ENCODE measurements around the gene KIF13A.
"Not testable (repeated sequence)": the region's sequence is repeated elsewhere in the genome, so short reads cannot be mapped to it uniquely, and the experiment has no call there.

KIF13A gene

GRCh38 chr6:17897681-17898080 is 89.8 kb downstream of the KIF13A start:
- no peak for TF ChIP-seq CTCF (IDR thresholded peaks at IDR 0.05; ENCODE audit: low read depth, low read length, missing control alignments)
- H3K4me3 ChIP-seq (ENCODE audit: low read depth, low read length), result no peak overlapping the region
- DNase-seq (ENCODE audit: low read depth), result no peak
- in situ Hi-C loops (cut with HindIII; ENCODE audit: low sequenced_read_pairs), result no loop called here

GRCh38 chr6:17894905-17895304 is 92.5 kb downstream of the KIF13A start:
- no peak overlapping the region for H3K4me3 ChIP-seq (ENCODE audit: low read depth, low read length)
- in situ Hi-C loops (cut with HindIII; ENCODE audit: low sequenced_read_pairs), result no loop called here
- no peak for TF ChIP-seq CTCF (IDR thresholded peaks at IDR 0.05; ENCODE audit: low read depth, low read length, missing control alignments)
- DNase-seq (ENCODE audit: low read depth), result no peak

DNA sequence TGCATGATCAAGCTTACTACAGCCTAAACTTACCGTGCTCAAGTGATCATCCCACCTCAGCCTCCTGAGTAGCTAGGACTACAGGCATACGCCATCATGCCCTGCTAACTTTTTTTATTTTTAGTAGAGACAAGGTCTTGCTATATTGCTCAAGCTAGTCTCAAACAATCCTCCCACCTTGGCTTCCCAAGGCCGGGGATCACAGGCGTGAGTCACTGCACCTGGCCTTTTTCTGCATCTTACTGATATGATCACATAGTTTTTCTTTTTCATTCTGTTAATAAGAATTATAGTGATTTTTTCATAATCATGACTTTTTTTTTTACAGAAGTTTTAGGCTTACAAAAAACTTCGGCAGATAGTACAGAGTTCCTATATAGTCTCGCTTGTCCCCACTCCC is 93.2 kb downstream of the KIF13A start:
- TF ChIP-seq CTCF (IDR thresholded peaks at IDR 0.05; ENCODE audit: low read depth, low read length, missing control alignments), result no peak
- no peak overlapping the region for H3K4me3 ChIP-seq (ENCODE audit: low read depth, low read length)
- in situ Hi-C loops (cut with HindIII; ENCODE audit: low sequenced_read_pairs), result no loop called here
- DNase-seq (ENCODE audit: low read depth), result no peak

GRCh38 chr6:17892097-17892686 is 95.2 kb downstream of the KIF13A start:
- no peak for DNase-seq (ENCODE audit: low read depth)
- in situ Hi-C loops (cut with HindIII; ENCODE audit: low sequenced_read_pairs), result no loop called here
- TF ChIP-seq CTCF (IDR thresholded peaks at IDR 0.05; ENCODE audit: low read depth, low read length, missing control alignments), result no peak
- no peak overlapping the region for H3K4me3 ChIP-seq (ENCODE audit: low read depth, low read length)

DNA sequence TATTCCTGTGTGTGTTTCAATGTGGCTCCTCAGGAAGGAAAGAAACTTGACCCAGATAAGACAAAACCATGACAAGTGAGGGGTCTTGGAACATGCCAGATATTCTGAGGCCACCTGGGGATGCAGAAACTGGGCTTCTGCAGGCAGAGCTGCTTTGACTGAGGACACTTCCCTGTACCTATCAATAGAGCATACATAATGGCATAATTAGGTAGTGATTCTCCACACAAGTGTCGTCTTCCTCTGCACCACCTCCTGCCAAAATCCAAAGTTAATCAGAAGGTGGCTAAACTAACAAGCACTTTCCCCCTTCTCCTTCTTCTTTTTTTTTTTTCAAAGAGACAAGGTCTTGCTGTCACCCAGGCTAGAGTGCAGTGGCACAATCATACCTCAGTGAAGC is 97.1 kb downstream of the KIF13A start:
- in situ Hi-C loops (cut with HindIII; ENCODE audit: low sequenced_read_pairs), result no loop called here
- H3K4me3 ChIP-seq (ENCODE audit: low read depth, low read length), result no peak overlapping the region
- DNase-seq (ENCODE audit: low read depth), result no peak
- TF ChIP-seq CTCF (IDR thresholded peaks at IDR 0.05; ENCODE audit: low read depth, low read length, missing control alignments), result no peak

DNA sequence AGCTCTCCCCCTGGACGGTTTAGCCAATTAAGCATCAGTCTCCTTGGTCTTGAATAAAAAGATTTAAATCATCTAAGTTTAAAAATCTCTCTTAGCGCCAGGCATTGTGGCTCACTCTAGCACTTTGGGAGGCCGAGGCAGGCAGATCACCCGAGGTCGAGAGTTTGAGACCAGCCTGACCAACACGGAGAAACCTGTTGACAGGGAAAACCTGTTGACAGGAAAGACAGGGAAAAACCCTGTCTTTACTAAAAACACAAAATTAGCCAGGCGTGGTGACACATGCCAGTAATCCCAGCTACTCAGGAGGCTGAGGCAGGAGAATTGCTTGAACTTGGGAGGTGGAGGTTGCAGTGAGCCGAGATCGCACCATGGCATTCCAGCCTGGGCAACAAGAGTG is 97.7 kb downstream of the KIF13A start:
- in situ Hi-C loops (cut with HindIII; ENCODE audit: low sequenced_read_pairs); H3K4me3 ChIP-seq (ENCODE audit: low read depth, low read length); DNase-seq (ENCODE audit: low read depth): not testable (repeated sequence)

DNA sequence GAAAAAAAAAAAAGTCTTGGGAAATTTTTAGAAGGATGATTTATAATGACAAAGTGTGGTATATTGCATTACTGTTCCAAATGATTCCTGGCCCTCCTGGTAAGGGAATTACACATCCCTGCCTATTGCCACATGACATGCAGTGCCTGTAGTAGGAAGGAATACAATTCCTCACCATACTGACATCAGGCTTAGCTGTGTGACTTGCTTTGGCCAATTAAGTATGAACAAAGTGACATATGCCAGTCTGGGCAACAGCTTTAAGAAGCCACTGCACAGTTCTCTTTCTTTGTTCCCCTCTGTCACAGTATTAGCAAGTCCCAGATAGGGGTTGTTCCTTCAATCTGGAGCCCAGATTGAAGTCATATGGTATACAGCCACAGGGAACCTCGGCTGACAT is 100.5 kb downstream of the KIF13A start:
- no peak for DNase-seq (ENCODE audit: low read depth)
- H3K4me3 ChIP-seq (ENCODE audit: low read depth, low read length), result no peak overlapping the region
- in situ Hi-C loops (cut with HindIII; ENCODE audit: low sequenced_read_pairs), result no loop called here
- TF ChIP-seq CTCF (IDR thresholded peaks at IDR 0.05; ENCODE audit: low read depth, low read length, missing control alignments), result no peak

Measured in astrocyte of the cerebellum (primary cell).